Left lung (tissue), 10 donors: ENCODE measurements around the gene CTBS. TPM values are rescaled to one million over a fixed set of nuclear protein-coding genes. Genes with fewer than 3 reads are reported as not detected.

ENCODE experiments used
- ATAC-seq: fragments of 200-7000 bp; cut with Tn5 transposase; one replicate; pipeline ENCODE4 v1.9.1; 2020; ENCODE audit warnings: moderate library complexity
- DNase-seq, 4 donors: peaks; one replicate each; pipeline ENCODE4 v3.0.0-alpha.2; 2013 to 2020
- H3K27ac ChIP-seq, 2 donors: fragments of 200-600 bp; sonication (generic) in 1 of 2; one replicate each; pipeline versions ENCODE4 v1.5.0 to v1.8.0; 2020 to 2021
- H3K27me3 ChIP-seq, 2 donors: fragments of 200-600 bp; sonication (generic) in 1 of 2; one replicate each; pipeline versions ENCODE4 v1.5.0 to v1.8.0; 2020 to 2021
- H3K36me3 ChIP-seq, 2 donors: fragments of 200-600 bp; sonication (generic) in 1 of 2; one replicate each; pipeline versions ENCODE4 v1.5.0 to v1.8.0; 2020 to 2021
- H3K4me1 ChIP-seq, 2 donors: fragments of 200-600 bp; one replicate each; pipeline ENCODE4 v1.8.0; 2021
- H3K4me3 ChIP-seq, 2 donors: fragments of 200-600 bp; sonication (generic) in 1 of 2; one replicate each; pipeline versions ENCODE4 v1.5.0 to v1.8.0; 2020 to 2021; ENCODE audit warnings: mild to moderate bottlenecking in 1 of 2
- H3K9me3 ChIP-seq, 2 donors: fragments of 200-600 bp; sonication (generic) in 1 of 2; one replicate each; pipeline versions ENCODE4 v1.5.0 to v1.8.0; 2020 to 2021
- CTCF ChIP-seq, 2 donors: fragments of 200-600 bp; sonication (generic) in 1 of 2; IDR thresholded peaks; one replicate each; pipeline versions ENCODE4 v1.5.0 to v1.8.0; 2021; ENCODE audit warnings: antibody characterized with exemption in 2 of 2
- intact Hi-C, 2 donors: fragments of 100-400 bp; cut with DNase I; formaldehyde crosslinking; loops; one replicate each; pipeline versions ENCODE4 v1.11.2 to v1.14.2; 2022
- polyA plus RNA-seq, 6 donors: library from polyadenylated mRNA; unstranded; fragments of 120-200 nt; gene quantifications; one replicate each; pipeline ENCODE4 v1.2.1, GENCODE V29; 2013; ENCODE audit not compliant: insufficient read length in 6 of 6
- total RNA-seq, 2 donors: library from RNA; stranded (reverse); fragmentation: NEBNext Ultra II Directional; extraction: Animal tissue kit (Norgen Biotek cat#: 25700); gene quantifications; one replicate each; pipeline ENCODE4 v1.2.1, GENCODE V29; 2021
- donor health status: DM: no; HTN: yes; CAD: no.
- donor health status: DM: no; HTN: no; CAD: no.

Gene CTBS
- total and polyA plus RNA-seq, 8 donors, result 11.9 to 25.7 (median 13.7) TPM

- no peak for ATAC-seq
- Histone ChIP-seq H3K27ac (no peak overlapping the region), H3K27me3 (no peaks in the 10 kb centered on the region), H3K4me3 (no peak overlapping the region), H3K4me1 (no peaks in the 10 kb centered on the region), H3K36me3 (peaks cover 0 to 36% of the 10 kb centered on the region in 2 donors), H3K9me3 (no peaks in the 10 kb centered on the region)
- no peak for DNase-seq
- intact Hi-C loops, result no loop called here
- no peak for TF ChIP-seq CTCF (IDR thresholded peaks at IDR 0.05)
These were observed 35.6 kb downstream of the CTBS start for GRCh38 chr1:84538599-84538998.

- intact Hi-C loops, result no loop called here
- Histone ChIP-seq H3K9me3 (no peaks in the 10 kb centered on the region), H3K4me1 (no peaks in the 10 kb centered on the region), H3K27me3 (no peaks in the 10 kb centered on the region), H3K27ac (no peak overlapping the region), H3K4me3 (no peak overlapping the region), H3K36me3 (peaks cover 0 to 3% of the 10 kb centered on the region in 2 donors)
- DNase-seq, result no peak
- ATAC-seq, result no peak
- no peak for TF ChIP-seq CTCF (IDR thresholded peaks at IDR 0.05)
These were observed 48.5 kb downstream of the CTBS start for GRCh38 chr1:84525779-84526178.

DNA sequence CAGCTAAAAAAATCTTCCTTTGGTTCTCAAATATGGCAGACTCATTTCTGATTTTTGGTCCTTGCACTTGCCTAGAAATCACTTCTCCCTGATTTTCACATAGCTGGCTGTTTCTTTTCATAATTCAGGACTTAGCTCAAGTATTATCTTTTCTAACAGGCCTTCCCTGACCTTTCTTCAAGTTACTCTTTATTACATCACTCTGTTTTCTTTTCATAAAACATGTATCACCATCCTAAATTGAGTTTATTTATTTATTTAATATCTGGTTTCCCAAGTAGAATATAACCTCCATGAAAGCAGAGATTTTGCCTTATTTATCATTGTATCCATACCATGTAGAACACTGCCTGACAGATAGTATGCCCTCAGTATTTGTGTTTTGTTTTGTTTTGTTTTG, 49.6 kb downstream of the CTBS start:
- ATAC-seq, result no peak
- H3K27ac ChIP-seq, result no peak overlapping the region
- no peak for TF ChIP-seq CTCF (IDR thresholded peaks at IDR 0.05)
- no peak overlapping the region for H3K4me3 ChIP-seq
- no peaks in the 10 kb centered on the region for H3K27me3 ChIP-seq
- intact Hi-C loops, result no loop called here
- H3K4me1 ChIP-seq, result no peaks in the 10 kb centered on the region
- no peaks in the 10 kb centered on the region for H3K9me3 ChIP-seq
- no peak for DNase-seq
- peaks cover 0 to 3% of the 10 kb centered on the region in 2 donors for H3K36me3 ChIP-seq

DNA sequence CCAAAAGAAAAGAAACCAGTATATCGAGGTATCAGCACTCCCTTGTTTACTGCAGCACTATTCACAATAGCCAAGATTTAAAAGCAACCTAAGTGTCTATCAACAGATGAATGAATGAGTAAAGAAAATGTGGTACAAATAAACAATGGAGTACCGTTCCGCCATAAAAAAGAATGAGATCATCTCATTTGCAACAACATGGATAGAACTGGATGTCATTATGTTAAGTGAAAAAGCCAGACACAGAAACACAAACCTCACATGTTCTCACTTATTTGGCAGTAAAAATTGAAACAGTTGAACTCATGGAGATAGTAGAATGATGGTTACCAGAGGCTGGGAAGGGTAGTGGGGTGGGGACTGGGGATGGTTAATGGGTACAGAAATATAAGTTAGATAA, 63.6 kb downstream of the CTBS start:
- no peak for DNase-seq
- Histone ChIP-seq H3K36me3 (no peaks in the 10 kb centered on the region), H3K4me1 (peaks cover 0 to 10% of the 10 kb centered on the region in 2 donors), H3K27me3 (no peaks in the 10 kb centered on the region), H3K9me3 (peaks cover 0 to 12% of the 10 kb centered on the region in 2 donors), H3K27ac (no peak overlapping the region), H3K4me3 (no peak overlapping the region)
- ATAC-seq, result no peak
- intact Hi-C loops, result no loop called here
- no peak for TF ChIP-seq CTCF (IDR thresholded peaks at IDR 0.05)

DNA sequence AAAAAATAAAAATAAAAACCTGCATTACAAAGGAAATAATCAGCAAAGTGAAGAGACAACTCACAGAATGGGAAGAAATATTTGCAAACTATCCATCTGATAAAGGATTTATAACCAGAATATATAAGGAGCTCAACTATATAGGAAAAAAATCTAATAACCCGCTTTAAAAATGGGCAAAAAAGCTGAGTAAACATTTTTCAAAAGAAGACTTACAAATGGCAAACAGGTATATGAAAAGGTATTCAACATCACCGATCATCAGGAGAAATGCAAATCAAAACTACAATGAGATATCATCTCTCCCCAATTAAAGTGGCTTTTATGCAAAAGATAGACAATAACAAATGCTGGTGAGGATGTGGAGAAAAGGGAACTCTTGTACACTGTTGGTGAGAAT, 64.1 kb downstream of the CTBS start:
- no peaks in the 10 kb centered on the region for H3K27me3 ChIP-seq
- DNase-seq, result no peak
- intact Hi-C loops, result no loop called here
- TF ChIP-seq CTCF (IDR thresholded peaks at IDR 0.05), result no peak
- H3K9me3 ChIP-seq, result peaks cover 0 to 12% of the 10 kb centered on the region in 2 donors
- H3K4me3 ChIP-seq, result no peak overlapping the region
- H3K27ac ChIP-seq, result no peak overlapping the region
- no peaks in the 10 kb centered on the region for H3K36me3 ChIP-seq
- H3K4me1 ChIP-seq, result peaks cover 0 to 10% of the 10 kb centered on the region in 2 donors
- ATAC-seq, result no peak
